ENCODE measurements around the gene COX6A2. TPM values are rescaled to one million over a fixed set of nuclear protein-coding genes. Genes with fewer than 3 reads are reported as not detected.
A peak's percentile ranks its signal among the peaks of the same experiment; 100 is the strongest.

The COX6A2 gene
- total and polyA plus RNA-seq, 2 experiments from 2014 or later: 40.7 to 166 TPM

DNA sequence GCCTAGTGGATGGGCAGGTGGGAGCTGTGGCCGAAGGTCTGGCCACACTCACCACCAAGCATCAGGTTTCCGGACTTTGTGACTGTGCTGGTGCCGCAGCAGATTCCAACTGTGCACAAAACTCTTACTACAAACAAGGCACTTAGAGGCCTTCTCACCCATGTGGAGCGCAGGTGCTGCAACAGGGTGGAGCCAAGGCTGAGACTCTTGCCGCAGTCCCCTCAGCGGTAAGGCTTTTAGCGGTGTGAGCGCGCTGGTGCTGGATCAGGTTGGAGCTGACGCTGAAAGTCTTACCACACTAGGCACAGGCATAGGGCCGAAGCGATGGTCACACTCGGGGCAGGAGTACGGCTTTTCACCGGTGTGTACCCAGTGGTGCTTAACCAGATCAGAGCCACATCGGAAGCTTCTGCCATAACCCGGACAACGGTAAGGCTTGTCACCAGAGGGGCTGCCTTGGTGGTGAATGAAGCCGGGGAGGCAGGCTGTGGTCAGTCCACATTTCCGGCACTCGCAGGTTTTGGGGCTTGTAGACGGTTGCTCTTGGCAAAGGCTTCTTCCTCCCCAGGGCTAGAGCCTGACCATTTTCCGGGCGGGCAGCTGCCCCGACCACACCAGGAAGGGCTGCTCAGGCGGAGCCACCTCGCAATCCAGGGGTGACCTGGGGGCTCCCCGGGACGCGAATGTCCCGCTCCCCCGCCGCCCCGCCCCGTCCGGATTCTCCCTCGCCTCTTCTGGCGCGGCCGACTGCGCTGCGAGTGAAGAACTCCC, 30.1 kb upstream of the COX6A2 start:
- H3K4me1 ChIP-seq (ENCODE audit: low read depth): peaks cover 19% of the 10 kb centered on the region
- H3K36me3 ChIP-seq: no peaks in the 10 kb centered on the region
- H3K4me3 ChIP-seq: peak overlapping the region; percentile 75
- no peak for TF ChIP-seq CTCF (IDR thresholded peaks at IDR 0.05; ENCODE audit: low read depth, low read length)
- peak; percentile 50 to 60 for DNase-seq (ENCODE audit: low read depth in 1 of 2, low spot score in 1 of 2)
- H3K9me3 ChIP-seq (ENCODE audit: low read depth): no peaks in the 10 kb centered on the region
- no peaks in the 10 kb centered on the region for H3K27me3 ChIP-seq
- H3K27ac ChIP-seq: peak overlapping the region; percentile 100

DNA sequence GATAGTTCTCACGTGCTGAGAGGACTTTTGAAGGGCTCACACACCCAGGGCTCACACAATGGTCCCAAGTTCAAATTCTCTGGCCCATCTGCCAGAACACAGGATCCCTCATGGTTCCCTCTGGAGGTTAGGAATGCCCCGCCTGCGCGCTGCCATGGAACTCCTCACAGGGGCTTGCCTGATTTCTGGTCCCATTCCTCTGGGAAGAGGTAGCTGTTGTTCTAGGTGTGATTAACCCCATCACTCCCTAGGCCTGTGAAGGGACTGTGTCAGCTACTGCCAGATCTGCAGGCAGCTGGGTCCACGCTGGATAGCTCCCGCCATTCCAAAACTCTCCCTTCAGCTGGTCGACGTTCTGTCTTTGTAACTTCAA, 28.8 kb upstream of the COX6A2 start:
- Histone ChIP-seq H3K4me1 (ENCODE audit: low read depth) (peaks cover 32% of the 10 kb centered on the region), H3K9me3 (ENCODE audit: low read depth) (no peaks in the 10 kb centered on the region), H3K27me3 (no peaks in the 10 kb centered on the region), H3K4me3 (no peak overlapping the region), H3K36me3 (no peaks in the 10 kb centered on the region), H3K27ac (no peak overlapping the region)
- no peak for DNase-seq (ENCODE audit: low read depth in 1 of 2, low spot score in 1 of 2)
- no peak for TF ChIP-seq CTCF (IDR thresholded peaks at IDR 0.05; ENCODE audit: low read depth, low read length)

- peak; percentile 52 for TF ChIP-seq CTCF (IDR thresholded peaks at IDR 0.05; ENCODE audit: low read depth, low read length)
- H3K4me1 ChIP-seq (ENCODE audit: low read depth): peaks cover 34% of the 10 kb centered on the region
- H3K27ac ChIP-seq: no peak overlapping the region
- H3K9me3 ChIP-seq (ENCODE audit: low read depth): no peaks in the 10 kb centered on the region
- no peaks in the 10 kb centered on the region for H3K36me3 ChIP-seq
- peak; percentile 37 to 39 for DNase-seq (ENCODE audit: low read depth in 1 of 2, low spot score in 1 of 2)
- H3K27me3 ChIP-seq: no peaks in the 10 kb centered on the region
- H3K4me3 ChIP-seq: no peak overlapping the region
Observed at GRCh38 chr16:31455601-31456314, 27.6 kb upstream of the COX6A2 start.

DNA sequence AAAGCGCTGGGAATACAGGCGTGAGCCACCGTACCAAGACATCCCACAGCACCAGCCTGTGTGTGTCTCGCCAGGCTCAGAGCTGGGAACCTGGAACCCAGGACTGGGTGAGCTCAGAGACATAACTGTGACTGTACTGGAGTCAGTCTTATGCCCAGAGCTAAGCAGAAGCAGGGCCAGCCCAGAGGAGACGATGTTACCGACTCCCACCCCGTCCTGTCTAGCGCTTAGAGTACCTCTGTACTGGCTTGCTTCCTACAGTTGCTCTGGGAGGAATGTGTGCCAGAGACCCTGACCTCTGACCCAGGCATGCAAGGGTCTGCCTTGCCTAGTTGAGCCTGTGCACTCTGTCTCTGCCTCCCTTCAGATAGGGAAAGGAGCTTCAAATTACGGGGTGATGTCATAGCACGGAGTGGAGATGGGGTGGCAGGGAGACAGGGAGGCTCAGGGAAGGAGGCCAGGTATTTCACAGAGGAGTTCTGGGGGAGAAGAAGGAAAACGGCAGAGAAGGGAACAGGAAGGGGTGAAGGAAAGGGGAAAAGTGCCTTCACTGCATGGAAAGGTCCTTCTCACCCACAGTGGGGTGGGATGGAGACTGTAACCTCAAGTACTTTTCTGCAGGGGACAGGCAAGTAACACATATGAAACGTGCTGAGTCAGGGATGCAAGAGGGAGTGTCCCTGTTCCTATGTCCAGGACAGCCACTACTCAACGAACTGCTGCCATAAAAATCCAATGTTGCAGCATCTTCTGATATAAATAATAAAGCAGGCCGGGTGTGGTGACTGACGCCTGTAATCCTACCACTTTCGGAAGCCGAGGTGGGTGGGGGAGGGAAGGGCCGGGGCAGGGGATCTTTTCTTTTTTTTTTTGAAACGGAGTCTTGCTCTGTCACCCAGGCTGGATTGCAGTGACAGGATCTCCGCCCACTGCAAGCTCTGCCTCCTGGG, 25.4 kb upstream of the COX6A2 start:
- Histone ChIP-seq H3K27me3 (no peaks in the 10 kb centered on the region), H3K4me1 (ENCODE audit: low read depth) (peaks cover 34% of the 10 kb centered on the region), H3K27ac (peak overlapping the region; percentile 70), H3K36me3 (no peaks in the 10 kb centered on the region), H3K4me3 (no peak overlapping the region), H3K9me3 (ENCODE audit: low read depth) (no peaks in the 10 kb centered on the region)
- peak; percentile 23 to 65 for DNase-seq (ENCODE audit: low read depth in 1 of 2, low spot score in 1 of 2)
- no peak for TF ChIP-seq CTCF (IDR thresholded peaks at IDR 0.05; ENCODE audit: low read depth, low read length)

DNA sequence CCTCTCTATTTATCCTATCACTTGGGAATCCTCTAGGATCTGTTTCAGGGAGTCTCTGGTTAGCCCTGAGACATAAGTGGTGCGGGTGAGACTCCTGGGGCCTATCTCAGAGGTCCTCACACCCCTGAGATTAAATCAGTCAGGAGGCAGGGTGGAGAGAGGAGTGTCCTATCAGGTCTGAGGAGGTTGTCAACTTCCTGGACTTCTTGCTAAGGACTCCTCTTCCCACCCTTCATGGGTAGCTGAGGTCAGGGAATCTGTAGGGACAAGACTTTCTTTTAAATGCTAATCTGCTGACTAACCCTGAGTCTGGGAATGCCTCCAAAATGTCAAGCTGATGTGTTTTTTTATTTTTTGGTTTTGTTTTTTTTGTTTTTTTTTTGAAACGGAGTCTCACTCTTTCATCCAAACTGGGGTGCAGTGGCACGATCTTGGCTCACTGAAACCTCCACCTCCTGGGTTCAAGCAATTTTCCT, 24.5 kb upstream of the COX6A2 start:
- Histone ChIP-seq H3K27me3 (no peaks in the 10 kb centered on the region), H3K4me3 (no peak overlapping the region), H3K9me3 (ENCODE audit: low read depth) (no peaks in the 10 kb centered on the region), H3K4me1 (ENCODE audit: low read depth) (peaks cover 32% of the 10 kb centered on the region), H3K36me3 (no peaks in the 10 kb centered on the region), H3K27ac (peak overlapping the region; percentile 70)
- peak in 1 of 2 donors; percentile 92 for DNase-seq (ENCODE audit: low read depth in 1 of 2, low spot score in 1 of 2)
- no peak for TF ChIP-seq CTCF (IDR thresholded peaks at IDR 0.05; ENCODE audit: low read depth, low read length)

Data from cardiac muscle cell (in vitro differentiated cells and primary cell).